Ecto neural progenitor cell (in vitro differentiated cells): ENCODE measurements around the gene MBD1.
"Not testable (repeated sequence)": the region's sequence is repeated elsewhere in the genome, so short reads cannot be mapped to it uniquely, and the experiment has no call there.

ENCODE experiments used
- DNase-seq: peaks from one replicate; pipeline ENCODE4 v3.0.0-alpha.2; 2018; ENCODE audit warnings: low spot score

Gene MBD1

GRCh38 chr18:50293039-50293438 is 11.7 kb upstream of the MBD1 start:
- DNase-seq = no peak

GRCh38 chr18:50289108-50289443 is 7.8 kb upstream of the MBD1 start:
- DNase-seq = no peak

- DNase-seq = not testable (repeated sequence)
Observed at GRCh38 chr18:50288348-50289107, 7.2 kb upstream of the MBD1 start.

- peak; percentile 99 for DNase-seq
Observed at GRCh38 chr18:50287441-50288347, 6.4 kb upstream of the MBD1 start, which contains the start of gene CXXC1. Gene CXXC1 (minus strand): TSS chr18:50287692. CDS start chr18:50287589, 103 bp downstream.

GRCh38 chr18:50287028-50287440 is 5.7 kb upstream of the MBD1 start:
- peak; percentile 57 for DNase-seq

- peak; percentile 57 for DNase-seq
Observed at GRCh38 chr18:50286391-50287027, 5.2 kb upstream of the MBD1 start.

GRCh38 chr18:50285631-50286321 is 4.5 kb upstream of the MBD1 start:
- no peak for DNase-seq

- DNase-seq = no peak
Observed at GRCh38 chr18:50285071-50285470, 3.7 kb upstream of the MBD1 start.

- no peak for DNase-seq
Observed at GRCh38 chr18:50284255-50284885, 3.0 kb upstream of the MBD1 start.

GRCh38 chr18:50283469-50284209 is 2.3 kb upstream of the MBD1 start:
- no peak for DNase-seq

GRCh38 chr18:50282521-50283335 is 1.4 kb upstream of the MBD1 start:
- no peak for DNase-seq

GRCh38 chr18:50281972-50282520 is 723 bp upstream of the MBD1 start:
- no peak for DNase-seq

- DNase-seq = no peak
Observed at GRCh38 chr18:50280707-50281294, 522 bp downstream of the MBD1 start.

GRCh38 chr18:50279752-50280151 is 1.6 kb downstream of the MBD1 start:
- no peak for DNase-seq

GRCh38 chr18:50277942-50278341 is 3.4 kb downstream of the MBD1 start:
- DNase-seq = no peak

GRCh38 chr18:50276452-50276851 is 4.9 kb downstream of the MBD1 start:
- DNase-seq = no peak

GRCh38 chr18:50275503-50276036 is 5.8 kb downstream of the MBD1 start:
- DNase-seq = no peak

- no peak for DNase-seq
Observed at GRCh38 chr18:50274941-50275340, 6.4 kb downstream of the MBD1 start.

GRCh38 chr18:50274044-50274442 is 7.3 kb downstream of the MBD1 start:
- no peak for DNase-seq
